SK-N-SH (cell line): ENCODE data around the gene POLN. TPM values are rescaled to one million over a fixed set of nuclear protein-coding genes. Genes with fewer than 3 reads are reported as not detected.

Source experiments
- CTCF ChIA-PET: fragments of 300-600, 350-600 bp; formaldehyde crosslinking; extraction: SDS; loops from one replicate; lab custom pipeline; 2021; lab: Yijun Ruan, JAX
- POLR2A ChIA-PET: fragments of 350-600 bp; sonication (Branson Sonifier 250); formaldehyde crosslinking; extraction: SDS; loops from one replicate; lab custom pipeline; 2020; ENCODE audit warnings: antibody characterized with exemption, inconsistent platforms; lab: Yijun Ruan, JAX
- DNase-seq: peaks from one replicate; pipeline ENCODE4 v3.0.0; 2012
- H2AFZ ChIP-seq: fragments of 200-600 bp; sonication (generic); 2 replicates; pipeline ENCODE4 v1.8.1; 2016; ENCODE audit warnings: antibody characterized with exemption, mild to moderate bottlenecking, low read depth
- H3F3A ChIP-seq: fragments of 200-600 bp; sonication (generic); replicated peaks from 2 replicates; pipeline ENCODE3; 2016; ENCODE audit warnings: antibody characterized with exemption, mild to moderate bottlenecking; ENCODE audit not compliant: insufficient read depth
- H3K27ac ChIP-seq, 2 experiments: fragments of 200-500 bp in 1 of 2; fragments of 200-600 bp in 1 of 2; sonication (Bioruptor generic) in 1 of 2; sonication (generic), shearing (Covaris generic) in 1 of 2; 2 replicates each; pipeline versions ENCODE4 v1.5.1 to v1.6.1; 2014 to 2016; ENCODE audit warnings: low read depth in 2 of 2, inconsistent platforms in 1 of 2, low read length in 1 of 2, mild to moderate bottlenecking in 1 of 2, mixed read lengths in 1 of 2
- H3K27me3 ChIP-seq: fragments of 200-600 bp; sonication (generic), shearing (Covaris generic); 2 replicates; pipeline ENCODE4 v1.6.1; 2016; ENCODE audit warnings: mixed run types; ENCODE audit not compliant: insufficient read depth
- H3K36me3 ChIP-seq, 2 experiments: fragments of 200-500 bp in 1 of 2; fragments of 200-600 bp in 1 of 2; sonication (Bioruptor generic) in 1 of 2; sonication (generic) in 1 of 2; replicated peaks in 1 of 2; 2 replicates each; pipeline versions ENCODE3 to v1.5.1; 2014 to 2016; ENCODE audit warnings: low read length in 1 of 2, mild to moderate bottlenecking in 1 of 2; ENCODE audit not compliant: insufficient read depth in 2 of 2, control insufficient read depth in 1 of 2
- H3K4me1 ChIP-seq, 2 experiments: fragments of 200-500 bp in 1 of 2; fragments of 200-600 bp in 1 of 2; sonication (Bioruptor generic) in 1 of 2; sonication (generic), shearing (Covaris generic) in 1 of 2; 2 replicates each; pipeline versions ENCODE4 v1.5.1 to v1.6.1; 2014 to 2016; ENCODE audit warnings: low read depth in 1 of 2, low read length in 1 of 2, mixed run types in 1 of 2; ENCODE audit not compliant: insufficient read depth in 2 of 2, control insufficient read depth in 1 of 2
- H3K4me2 ChIP-seq: fragments of 200-600 bp; sonication (generic), shearing (Covaris generic); 2 replicates; pipeline ENCODE4 v1.6.1; 2017; ENCODE audit warnings: mixed run types
- H3K4me3 ChIP-seq, 2 experiments: fragments of 200-500 bp in 1 of 2; fragments of 200-600 bp in 1 of 2; sonication (Bioruptor generic) in 1 of 2; sonication (generic), shearing (Covaris generic) in 1 of 2; 2 replicates each; pipeline versions ENCODE4 v1.5.1 to v1.8.1; 2014 to 2016; ENCODE audit warnings: low read depth in 2 of 2, inconsistent platforms in 1 of 2, low read length in 1 of 2, mild to moderate bottlenecking in 1 of 2, mixed read lengths in 1 of 2, moderate library complexity in 1 of 2
- H3K79me2 ChIP-seq: fragments of 200-600 bp; sonication (generic); 2 replicates; pipeline ENCODE4 v1.8.1; 2017; ENCODE audit warnings: mild to moderate bottlenecking; ENCODE audit not compliant: insufficient read depth
- H3K9ac ChIP-seq: fragments of 200-600 bp; sonication (generic); 2 replicates; pipeline ENCODE4 v1.6.1; 2017; ENCODE audit warnings: mixed run types
- H3K9me2 ChIP-seq: fragments of 200-600 bp; sonication (generic); 2 replicates; pipeline ENCODE4 v1.6.1; 2017; ENCODE audit warnings: mixed run types
- H3K9me3 ChIP-seq: fragments of 200-600 bp; sonication (generic); 2 replicates; pipeline ENCODE4 v1.6.1; 2017; ENCODE audit warnings: mixed run types, mild to moderate bottlenecking, moderate library complexity
- H4K20me1 ChIP-seq: fragments of 200-600 bp; sonication (generic); 2 replicates; pipeline ENCODE4 v1.6.1; 2017; ENCODE audit warnings: mild to moderate bottlenecking, mixed run types; ENCODE audit not compliant: insufficient read depth
- CTCF ChIP-seq: fragments of 200-600 bp; sonication (generic); IDR thresholded peaks from 2 replicates; pipeline ENCODE4 v1.6.1; 2017; ENCODE audit warnings: antibody characterized with exemption, mild to moderate bottlenecking, moderate library complexity
- ELF1 ChIP-seq: IDR thresholded peaks from 2 replicates; pipeline ENCODE4 v1.4.0; 2012
- FOXJ3 ChIP-seq: sonication (generic); formaldehyde crosslinking; IDR thresholded peaks from 2 replicates; pipeline ENCODE4 v1.5.1; 2020; ENCODE audit warnings: mild to moderate bottlenecking, missing genetic modification reagents
- GATA2 ChIP-seq: sonication (generic); formaldehyde crosslinking; IDR thresholded peaks from 2 replicates; pipeline ENCODE4 v1.5.0; 2020; ENCODE audit warnings: mild to moderate bottlenecking, missing genetic modification reagents
- JUND ChIP-seq: IDR thresholded peaks from 2 replicates; pipeline ENCODE4 v1.4.0; 2012
- PBX3 ChIP-seq: IDR thresholded peaks from 2 replicates; pipeline ENCODE4; 2012
- RAD21 ChIP-seq: IDR thresholded peaks from 2 replicates; pipeline ENCODE4 v1.6.1; 2012; ENCODE audit warnings: mild to moderate bottlenecking, low read length
- RCOR1 ChIP-seq: fragments of 150-350 bp; IDR thresholded peaks from 2 replicates; pipeline ENCODE4 v1.6.1; 2017; ENCODE audit warnings: antibody characterized with exemption, low read length
- REST ChIP-seq: IDR thresholded peaks from 2 replicates; pipeline ENCODE4 v1.6.1; 2012; ENCODE audit warnings: mild to moderate bottlenecking, low read depth, low read length, moderate library complexity
- SMC3 ChIP-seq: IDR thresholded peaks from 2 replicates; pipeline ENCODE4 v1.6.1; 2012; ENCODE audit warnings: low read depth, low read length, improper control_type of control experiment
- TCF12 ChIP-seq: IDR thresholded peaks from 2 replicates; pipeline ENCODE4 v1.4.0; 2012
- USF2 ChIP-seq: fragments of 150-350 bp; IDR thresholded peaks from 2 replicates; pipeline ENCODE4 v1.6.1; 2017; ENCODE audit warnings: antibody characterized with exemption, low read length, low read depth, borderline replicate concordance
- WGBS: methylation state at CpG from one replicate; pipeline ENCODE4 v1.1.6; 2017; ENCODE audit warnings: low lambda C conversion rate; 5-methylcytosine and 5-hydroxymethylcytosine counted together
- polyA plus RNA-seq, 3 experiments: library from polyadenylated mRNA; depleted of rRNA; stranded (reverse); fragments of >200 nt; gene quantifications; 2 replicates each; pipeline ENCODE4 v1.2.3, GENCODE V29; 2012

Gene POLN
- polyA plus RNA-seq, 1 of the 3 experiments (the other 2 are of a cell fraction) = 0.67 TPM

- Histone ChIP-seq H3K27me3 (no peaks in the 10 kb centered on the region), H3F3A (no peaks in the 10 kb centered on the region), H3K79me2 (no peaks in the 10 kb centered on the region), H3K4me1 (peaks cover 0 to 47% of the 10 kb centered on the region in 2 experiments; a peak in 1 of 4 replicates), H3K9ac (no peak overlapping the region), H3K4me2 (no peak overlapping the region), H3K9me2 (no peaks in the 10 kb centered on the region), H4K20me1 (no peaks in the 10 kb centered on the region), H2AFZ (no peak overlapping the region), H3K27ac (no peak overlapping the region), H3K36me3 (no peaks in the 10 kb centered on the region), H3K9me3 (no peaks in the 10 kb centered on the region), H3K4me3 (no peak overlapping the region)
- TF ChIP-seq REST (no peak), RAD21 (no peak), SMC3 (no peak), RCOR1 (no peak), JUND (no peak), TCF12 (no peak)
- WGBS = 77% methylated on average over 11 of the region's 27 CpGs
- no peak for DNase-seq
- ChIA-PET CTCF (interaction anchor here (1.1 kb wide), 1 partner anchor 15 kb away, joined by 3 read pairs; no protein-coding TSS in a partner anchor), POLR2A (no interaction called here)
These were observed 29.5 kb upstream of the POLN start for GRCh38 chr4:2271279-2272025.

GRCh38 chr4:2270341-2271165 lies 28.6 kb upstream of the POLN start:
- no peaks in the 10 kb centered on the region for H3F3A ChIP-seq
- H3K27me3 ChIP-seq = no peaks in the 10 kb centered on the region
- no peak overlapping the region for H3K4me3 ChIP-seq
- H3K36me3 ChIP-seq = no peaks in the 10 kb centered on the region
- no peak overlapping the region for H2AFZ ChIP-seq
- H3K4me2 ChIP-seq = no peak overlapping the region
- peaks cover 0 to 54% of the 10 kb centered on the region in 2 experiments; a peak in 1 of 4 replicates for H3K4me1 ChIP-seq
- no peak overlapping the region for H3K9ac ChIP-seq
- H3K9me2 ChIP-seq = no peaks in the 10 kb centered on the region
- ChIA-PET CTCF (no interaction called here), POLR2A (no interaction called here)
- no peak overlapping the region for H3K27ac ChIP-seq
- 92% methylated on average over 17 of the region's 34 CpGs for WGBS
- H3K79me2 ChIP-seq = no peaks in the 10 kb centered on the region
- no peaks in the 10 kb centered on the region for H3K9me3 ChIP-seq
- DNase-seq = peak; percentile 38
- H4K20me1 ChIP-seq = no peaks in the 10 kb centered on the region
- TF ChIP-seq ELF1 (no peak), REST (no peak), GATA2 (no peak), FOXJ3 (CRISPR knock-in tag) (no peak), PBX3 (no peak), USF2 (no peak), CTCF (no peak)
